GM23248 (cell line): Measurements from ENCODE around the gene LIN37.

ENCODE experiments used
- EZH2 ChIP-seq: fragments of 200-600 bp; sonication (generic); IDR thresholded peaks from 2 replicates; pipeline ENCODE4 v1.6.1; 2018; ENCODE audit warnings: antibody characterized with exemption, mild to moderate bottlenecking; ENCODE audit not compliant: insufficient read depth, poor library complexity, severe bottlenecking
- EZH2phosphoT487 ChIP-seq: fragments of 200-600 bp; sonication (generic); IDR thresholded peaks from 2 replicates; pipeline ENCODE4 v1.6.1; 2018; ENCODE audit warnings: antibody characterized with exemption, moderate library complexity, mild to moderate bottlenecking, low read depth; ENCODE audit not compliant: insufficient read depth

DNA sequence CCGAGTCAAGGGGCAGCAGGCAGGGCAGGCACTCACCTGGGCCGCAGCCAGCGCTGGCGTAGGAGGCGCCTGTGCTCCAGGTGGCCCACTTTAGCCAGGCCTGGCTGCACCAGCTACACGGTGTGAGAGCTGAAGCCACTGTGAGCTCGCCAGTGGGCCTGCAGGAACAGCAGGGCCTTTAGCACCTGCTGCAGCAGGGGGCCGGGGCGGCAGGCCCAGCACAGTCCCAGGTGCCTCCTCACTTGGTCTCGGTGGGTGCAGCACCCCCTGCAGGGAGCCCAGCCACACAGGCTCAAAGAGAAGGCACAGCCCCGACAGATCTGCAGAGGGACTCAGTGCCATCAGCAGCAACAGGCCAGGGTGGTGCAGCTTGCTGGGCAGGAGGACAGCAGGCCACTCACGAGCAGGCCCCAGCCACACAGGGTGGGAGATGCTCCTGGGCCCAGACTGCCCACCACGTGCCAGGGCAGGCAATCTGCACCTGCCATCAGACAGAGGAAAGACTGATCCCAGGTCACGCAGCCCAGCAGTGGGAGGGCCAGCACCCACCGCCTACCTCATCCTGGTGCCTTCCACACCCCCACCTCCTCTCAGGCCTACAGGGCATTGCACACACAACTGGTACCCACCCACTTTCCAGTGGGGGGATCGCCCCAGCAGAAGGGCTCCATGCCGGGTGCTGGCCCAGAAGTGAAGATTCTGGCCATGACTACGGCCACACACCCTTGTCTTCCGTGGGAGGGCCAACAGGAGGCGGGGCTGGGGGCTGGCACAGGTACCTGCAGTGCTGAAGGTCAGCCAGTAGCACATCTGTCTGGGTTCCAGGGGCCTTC, 42.8 kb downstream of the LIN37 start:
- TF ChIP-seq EZH2 (no peak), EZH2phosphoT487 (no peak)
